ENCODE data around the gene TNFAIP3. TPM values are rescaled to one million over a fixed set of nuclear protein-coding genes. Genes with fewer than 3 reads are reported as not detected.

TNFAIP3 gene
- total and polyA plus RNA-seq, 2 of the 8 experiments (the other 6 are each of a cell fraction or from before 2014, with no cell fraction given) = 1.6 to 2.0 TPM

DNA sequence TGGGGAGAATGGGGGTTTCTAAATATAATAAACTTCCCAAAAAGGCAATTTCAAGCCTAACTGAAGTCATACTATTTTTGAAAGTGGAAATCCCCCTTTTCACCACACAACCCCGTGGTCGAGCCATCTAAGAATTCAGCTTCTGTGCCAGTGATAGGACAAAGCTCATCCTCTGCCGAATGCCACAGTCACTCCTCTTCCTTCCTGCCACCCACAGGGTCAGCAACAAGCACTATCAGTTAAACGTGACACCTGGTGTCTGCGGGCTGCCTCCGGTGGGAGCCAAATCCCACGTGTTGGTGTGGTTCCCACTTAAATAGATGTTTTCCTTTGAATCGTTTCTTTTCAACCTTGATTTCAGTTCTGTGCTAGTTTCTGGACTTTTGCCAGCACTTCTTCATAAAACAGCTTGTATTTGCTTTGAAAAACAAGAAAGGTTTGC, 60.7 kb downstream of the TNFAIP3 start:
- ChIA-PET POLR2A (ENCODE audit: partially characterized antibody) (no interaction called here), CTCF (ENCODE audit: partially characterized antibody) (interaction anchor here (1.0 to 2.7 kb wide), 6 partner anchors 11 to 221 kb away, joined by 3 to 10 read pairs (median 5); no protein-coding TSS in a partner anchor)
- no peak overlapping the region for H2BK5ac ChIP-seq (ENCODE audit: low read depth, low read length)
- no peak overlapping the region for H3K23ac ChIP-seq (ENCODE audit: insufficient read length)
- H2AK5ac ChIP-seq (ENCODE audit: low read depth, low read length) = no peak overlapping the region
- DNase-seq (ENCODE audit: low read depth in 1 of 2, low spot score in 2 of 2) (no peak), FAIRE-seq (no peak)
- no peaks in the 10 kb centered on the region for H3K36me3 ChIP-seq (ENCODE audit: control insufficient read depth in 2 of 4, insufficient read depth in 4 of 4, low read length in 3 of 4)
- H3K79me2 ChIP-seq (ENCODE audit: control insufficient read depth in 1 of 2, insufficient read depth in 2 of 2, low read length in 2 of 2) = no peaks in the 10 kb centered on the region
- H3K4me2 ChIP-seq (ENCODE audit: insufficient read depth in 1 of 2, low read depth in 2 of 2, low read length in 2 of 2) = no peak overlapping the region
- H3K23me2 ChIP-seq (ENCODE audit: low read depth, low read length) = no peaks in the 10 kb centered on the region; the same call in 1 of the 2 replicates
- no peak overlapping the region for H4K91ac ChIP-seq (replicated peaks; ENCODE audit: insufficient read length, low read length)
- no peak overlapping the region for H2BK20ac ChIP-seq (ENCODE audit: low read length)
- WGBS, 2 experiments (ENCODE audit: extremely low coverage in 1 of 2, insufficient coverage in 1 of 2, insufficient read length in 1 of 2, insufficient replicate concordance in 2 of 2, low coverage in 1 of 2, low lambda C conversion rate in 2 of 2, missing lambda C conversion rate in 1 of 2) = 66% methylated on average over 8 of the region's 8 CpGs; no CpG with 5 or more reads in 1 of the 2 experiments
- H3K14ac ChIP-seq (ENCODE audit: insufficient read length) = no peak overlapping the region
- H4K20me1 ChIP-seq (replicated peaks in 1 of 2; ENCODE audit: control insufficient read depth in 1 of 2, insufficient read depth in 2 of 2, low read length in 2 of 2) = no peaks in the 10 kb centered on the region
- no peak for TF ChIP-seq SRF (IDR thresholded peaks at IDR 0.05; ENCODE audit: low read depth, low read length)
- TF ChIP-seq, protein P1, sequence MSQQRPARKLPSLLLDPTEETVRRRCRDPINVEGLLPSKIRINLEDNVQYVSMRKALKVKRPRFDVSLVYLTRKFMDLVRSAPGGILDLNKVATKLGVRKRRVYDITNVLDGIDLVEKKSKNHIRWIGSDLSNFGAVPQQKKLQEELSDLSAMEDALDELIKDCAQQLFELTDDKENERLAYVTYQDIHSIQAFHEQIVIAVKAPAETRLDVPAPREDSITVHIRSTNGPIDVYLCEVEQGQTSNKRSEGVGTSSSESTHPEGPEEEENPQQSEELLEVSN (IDR thresholded peaks at IDR 0.05) = peak; percentile 27; the same call in 1 of the 2 replicates
- H3K4me3 ChIP-seq (ENCODE audit: extremely low read depth in 1 of 4, insufficient read depth in 2 of 4, low read depth in 3 of 4, low read length in 4 of 4) = no peak overlapping the region
- H3K18ac ChIP-seq (ENCODE audit: extremely low read depth, low read length) = no peak overlapping the region
- no peaks in the 10 kb centered on the region for H3K9me3 ChIP-seq (ENCODE audit: insufficient read depth in 2 of 2, low read depth in 1 of 2, low read length in 1 of 2)
- H3K9ac ChIP-seq (replicated peaks in 1 of 4; ENCODE audit: extremely low read depth in 1 of 4, low read depth in 3 of 4, low read length in 3 of 4) = no peak overlapping the region
- no peak overlapping the region for H2BK120ac ChIP-seq (replicated peaks; ENCODE audit: low read depth, low read length)
- H3K79me1 ChIP-seq (ENCODE audit: low read depth, low read length) = no peaks in the 10 kb centered on the region
- H2BK15ac ChIP-seq (ENCODE audit: low read length) = no peak overlapping the region
- H3K4me1 ChIP-seq (replicated peaks in 1 of 4; ENCODE audit: control insufficient read depth in 3 of 4, insufficient read depth in 4 of 4, low read length in 3 of 4) = peaks cover 3 to 18% (median 6%) of the 10 kb centered on the region in 4 experiments; a peak in 6 of 7 replicates
- peak overlapping the region; percentile 57; the same call in 1 of the 2 replicates for H2AFZ ChIP-seq (ENCODE audit: low read length)
- H3K4ac ChIP-seq (replicated peaks; ENCODE audit: insufficient read length, low read depth, low read length) = no peak overlapping the region
- no peak overlapping the region for H4K8ac ChIP-seq (ENCODE audit: extremely low read depth, insufficient read depth, low read length)
- H3K27me3 ChIP-seq (replicated peaks in 1 of 4; ENCODE audit: control insufficient read depth in 3 of 4, extremely low read depth in 1 of 4, insufficient read depth in 3 of 4, low read length in 3 of 4) = peaks cover 0 to 2% (median 0%) of the 10 kb centered on the region in 4 experiments; a peak in 1 of 7 replicates
- no peak overlapping the region for H3K27ac ChIP-seq (ENCODE audit: low read depth, low read length)
- H2BK12ac ChIP-seq (ENCODE audit: low read depth, low read length) = 0 out of 2 replicates have a peak overlapping the region, but pooled peaks have one; percentile 62
- no peak overlapping the region for H4K5ac ChIP-seq (ENCODE audit: insufficient read length, low read depth, low read length)
- H3K56ac ChIP-seq (replicated peaks; ENCODE audit: insufficient read length, low read depth, low read length) = no peak overlapping the region
